SK-N-MC (cell line): ENCODE results near the gene PPP1R1B.

Experiments used
- EZH2 ChIP-seq: fragments of 200-600 bp; sonication (generic); IDR thresholded peaks from one replicate; pipeline ENCODE4 v1.6.1; 2017; ENCODE audit warnings: antibody characterized with exemption
- FOXP2 ChIP-seq: optimal IDR thresholded peaks from 2 replicates; pipeline ENCODE3; 2011; ENCODE audit warnings: mild to moderate bottlenecking, moderate library complexity; ENCODE audit not compliant: insufficient read depth; ENCODE audit errors: extremely low read length, control extremely low read depth
- POLR2AphosphoS5 ChIP-seq: IDR thresholded peaks from 2 replicates; pipeline ENCODE4 v1.6.1; 2012; ENCODE audit warnings: mild to moderate bottlenecking, low read depth, low read length, borderline replicate concordance

GRCh38 chr17:39653316-39653661 is 26.5 kb downstream of the PPP1R1B start:
- TF ChIP-seq POLR2AphosphoS5: no peak
- TF ChIP-seq EZH2: no peak
- TF ChIP-seq FOXP2: no peak
